ENCODE data around the gene UBAC2.

GRCh38 chr13:99434258-99434788, 233.7 kb downstream of the UBAC2 start:
- no peak for TF ChIP-seq POLR2A (IDR thresholded peaks at IDR 0.05)
- TF ChIP-seq CTCF (IDR thresholded peaks at IDR 0.05), result no peak
- no peak for TF ChIP-seq EP300 (IDR thresholded peaks at IDR 0.05)

Data from tibial nerve (tissue), 4 donors.